AG08395 (cell line): ENCODE measurements around the gene MLC1.
A peak's percentile ranks its signal among the peaks of the same experiment; 100 is the strongest.

Experiments used
- DNase-seq: peaks from one replicate; pipeline ENCODE4 v3.0.0; 2012; ENCODE audit warnings: mixed read lengths, low spot score

MLC1 gene

DNA sequence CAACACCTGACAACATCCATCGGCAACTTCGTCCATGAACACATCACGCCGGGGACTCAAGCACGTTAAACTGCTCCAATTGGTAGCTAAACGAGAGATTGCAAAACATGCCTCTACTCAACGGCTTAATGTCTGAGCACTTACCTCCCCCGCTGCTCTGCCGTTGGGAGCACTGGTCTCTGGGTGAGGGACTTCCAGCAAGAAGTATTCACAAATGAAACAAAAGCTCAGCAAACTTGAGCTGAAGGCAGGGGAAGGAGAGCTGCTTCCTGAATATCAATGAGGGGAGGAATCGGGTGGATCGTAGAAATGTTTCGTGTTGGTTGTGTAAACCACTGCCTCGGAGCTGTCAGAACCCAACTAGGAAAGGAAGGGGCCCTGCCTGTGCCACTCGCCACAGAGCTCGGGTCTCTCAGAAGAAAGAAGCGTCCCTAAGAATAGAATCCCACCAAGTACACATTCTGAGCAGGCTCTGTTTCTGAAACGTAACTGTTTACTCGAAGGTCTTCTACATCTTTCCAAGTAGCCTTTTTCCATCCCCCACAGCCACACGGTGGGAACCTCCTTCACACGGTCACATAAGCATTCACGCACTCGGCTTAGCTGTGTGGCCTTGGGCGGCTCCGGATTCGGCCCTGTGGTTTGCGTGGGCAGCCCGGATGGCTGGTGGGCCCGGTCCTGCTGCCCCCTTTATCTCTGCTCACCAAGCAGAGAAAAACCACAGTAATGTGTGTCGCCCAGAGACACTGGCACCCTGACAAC lies at the start of gene MLC1:
Gene MLC1 (minus strand): TSS at position 216 of the 762 bp plus-strand sequence. CDS start 524 bp downstream, outside the sequence.
- DNase-seq, result no peak

- DNase-seq, result no peak
Measured at GRCh38 chr22:50134481-50134880, 49.3 kb upstream of the MLC1 start.

DNA sequence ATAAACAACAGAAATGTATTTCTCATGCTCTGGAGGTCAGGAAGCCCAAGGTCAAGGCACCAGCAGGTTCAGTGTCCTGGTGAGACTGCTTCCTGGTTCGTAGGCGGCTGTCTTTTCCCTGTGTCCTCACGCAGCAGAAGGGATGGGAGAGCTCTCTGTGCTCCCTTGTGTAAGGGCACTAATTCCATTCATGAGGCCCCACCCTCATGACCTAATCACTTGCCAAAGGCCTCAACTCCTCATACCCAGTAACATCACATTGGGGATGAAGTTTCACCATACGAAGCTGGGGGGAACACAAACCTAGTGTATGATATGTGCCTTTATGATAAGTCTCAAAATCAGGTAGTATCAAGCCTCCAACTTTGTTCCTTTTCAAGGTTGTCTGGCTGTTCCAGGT lies 46.7 kb upstream of the MLC1 start:
- no peak for DNase-seq

- DNase-seq, result no peak
Measured at GRCh38 chr22:50129121-50129736, 44.0 kb upstream of the MLC1 start.

- no peak for DNase-seq
Measured at GRCh38 chr22:50125029-50125428, 39.8 kb upstream of the MLC1 start.

GRCh38 chr22:50123119-50123518 lies 37.9 kb upstream of the MLC1 start:
- no peak for DNase-seq

DNA sequence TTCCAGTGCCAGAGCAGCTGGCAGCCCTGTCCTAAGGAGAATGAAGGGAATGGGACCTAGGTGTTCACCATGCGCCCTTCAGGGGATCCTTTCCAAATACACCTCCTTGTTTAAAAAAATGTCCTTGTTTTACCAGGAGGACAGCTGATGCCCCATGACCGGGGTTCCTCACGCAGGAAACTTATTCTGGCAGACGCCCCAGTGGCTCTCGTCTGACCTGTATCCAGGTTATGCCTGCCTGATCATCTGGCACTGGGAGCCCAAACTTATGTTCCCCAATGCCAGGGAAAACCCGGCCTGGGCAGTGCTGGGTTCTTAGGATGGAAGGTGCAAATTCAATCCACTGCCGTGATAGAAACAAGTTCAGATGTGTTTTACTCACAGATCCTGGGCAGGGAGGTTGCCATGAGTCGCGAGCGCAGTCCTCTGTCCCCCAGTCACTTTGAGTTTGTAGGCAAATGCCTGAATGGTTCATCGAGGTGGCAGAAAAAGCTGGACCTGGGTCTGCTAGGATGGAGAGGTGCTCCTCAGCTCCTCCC lies 36.0 kb upstream of the MLC1 start:
- DNase-seq, result no peak

DNA sequence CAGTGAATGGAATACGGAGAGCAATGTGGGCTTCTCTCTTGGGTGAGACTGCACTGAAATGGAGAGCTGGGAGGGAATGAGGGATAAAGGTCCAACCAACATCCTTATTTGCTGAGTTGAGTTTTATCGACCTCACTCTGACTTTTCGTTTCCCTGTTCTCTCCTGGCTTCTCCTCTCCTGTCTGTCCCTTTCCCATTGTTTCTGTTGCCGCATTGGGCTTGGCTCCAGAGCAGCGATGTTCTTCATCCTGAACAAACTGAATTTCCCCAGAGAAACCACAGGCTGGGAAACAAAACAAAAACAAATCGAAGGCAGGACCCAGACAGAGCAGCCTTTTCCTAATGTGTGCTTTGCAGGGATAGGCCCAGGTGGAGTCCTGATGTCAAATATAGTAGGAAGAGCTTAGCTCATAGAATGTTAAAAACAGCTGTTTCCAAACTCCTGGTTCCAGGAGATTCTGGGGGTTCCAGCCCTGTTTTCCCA lies 34.6 kb upstream of the MLC1 start:
- DNase-seq, result peak; percentile 15

DNA sequence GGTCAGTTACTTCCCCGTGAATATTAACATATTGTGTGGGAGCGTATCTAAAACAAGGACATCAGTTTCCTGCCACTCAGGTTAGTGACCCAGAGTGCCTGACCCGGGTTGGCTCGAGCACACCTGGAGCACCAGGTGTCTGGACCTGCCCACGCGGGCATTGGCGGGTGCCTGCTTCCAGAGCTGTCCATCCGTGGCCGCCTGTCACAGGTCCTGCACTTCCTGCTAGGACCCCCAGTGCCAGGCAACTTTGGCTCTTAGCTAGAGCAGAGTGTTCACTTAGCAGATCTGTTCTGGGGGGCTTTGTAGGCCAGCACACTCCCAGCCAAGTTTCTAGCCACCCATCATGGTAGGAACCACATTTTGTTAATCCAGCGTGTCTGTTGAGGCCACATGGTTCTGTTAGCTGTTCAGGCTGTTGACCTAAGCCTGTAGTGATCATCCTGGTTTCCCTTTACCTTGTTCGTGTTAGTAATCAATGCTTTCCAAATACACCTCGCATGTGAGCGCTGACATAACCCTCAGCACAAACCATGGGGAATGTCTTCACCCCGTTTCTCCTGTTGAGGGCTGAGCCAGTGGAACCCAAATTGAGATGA lies 34.0 kb upstream of the MLC1 start:
- no peak for DNase-seq

DNA sequence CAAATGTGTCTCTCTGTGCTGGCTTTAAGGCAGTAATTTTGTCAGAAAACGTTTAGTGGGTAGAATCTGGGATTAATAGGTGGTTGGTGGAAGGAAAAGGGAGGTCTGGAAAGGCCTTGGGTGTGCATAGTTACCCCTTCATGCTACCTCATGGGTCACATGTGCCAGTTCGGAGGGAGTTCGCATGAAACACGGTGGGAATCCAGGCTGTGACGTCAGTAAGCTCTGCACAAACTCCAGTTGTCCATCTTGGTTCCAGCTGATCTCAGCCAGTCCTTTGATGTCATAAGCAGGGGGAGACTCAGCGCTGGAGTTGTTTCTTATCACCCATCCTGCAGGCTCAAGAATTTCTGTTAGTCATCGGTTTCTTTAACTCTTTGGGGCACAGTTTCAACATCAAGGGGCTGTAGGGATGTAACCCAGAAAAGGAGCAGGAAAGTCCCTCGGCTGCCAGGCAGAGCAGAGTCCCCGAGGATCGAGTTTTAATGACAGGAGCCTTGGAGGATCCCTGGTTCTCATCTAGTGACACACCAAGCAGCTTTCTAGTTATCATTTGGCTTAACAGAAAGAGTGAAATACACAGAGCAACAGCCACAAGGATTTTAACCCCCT lies 33.4 kb upstream of the MLC1 start:
- DNase-seq, result peak; percentile 69

- no peak for DNase-seq
Measured at GRCh38 chr22:50118129-50118528, 32.9 kb upstream of the MLC1 start.

DNA sequence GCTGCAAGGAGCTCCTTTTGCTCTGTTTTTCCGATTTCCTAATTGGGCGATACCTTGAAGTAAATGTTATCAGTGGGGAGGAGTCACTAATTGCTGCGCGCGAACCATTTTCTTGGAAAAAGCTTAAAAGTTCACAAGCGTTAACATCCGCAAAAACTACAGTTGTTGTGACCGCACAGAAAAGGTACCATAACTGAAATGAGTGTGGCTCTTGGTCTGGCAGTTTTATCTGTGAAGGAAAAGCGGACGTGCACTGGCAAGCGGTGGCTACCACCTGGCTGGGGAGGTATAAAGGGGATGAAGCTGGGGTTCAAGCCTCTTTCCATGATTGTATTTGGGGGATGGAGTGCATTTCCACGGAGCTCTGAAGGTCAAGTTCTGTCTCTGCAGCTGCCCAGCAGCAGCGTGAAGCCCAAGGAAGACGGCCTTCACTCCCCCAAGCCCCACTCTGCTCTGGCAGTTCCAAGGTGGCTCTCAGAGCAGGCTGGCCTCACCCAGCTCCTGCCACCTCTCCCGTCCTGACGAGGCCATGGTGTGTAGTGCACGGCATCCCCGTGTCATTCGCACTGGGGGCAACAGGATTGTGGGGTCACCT lies 32.0 kb upstream of the MLC1 start:
- DNase-seq, result no peak

DNA sequence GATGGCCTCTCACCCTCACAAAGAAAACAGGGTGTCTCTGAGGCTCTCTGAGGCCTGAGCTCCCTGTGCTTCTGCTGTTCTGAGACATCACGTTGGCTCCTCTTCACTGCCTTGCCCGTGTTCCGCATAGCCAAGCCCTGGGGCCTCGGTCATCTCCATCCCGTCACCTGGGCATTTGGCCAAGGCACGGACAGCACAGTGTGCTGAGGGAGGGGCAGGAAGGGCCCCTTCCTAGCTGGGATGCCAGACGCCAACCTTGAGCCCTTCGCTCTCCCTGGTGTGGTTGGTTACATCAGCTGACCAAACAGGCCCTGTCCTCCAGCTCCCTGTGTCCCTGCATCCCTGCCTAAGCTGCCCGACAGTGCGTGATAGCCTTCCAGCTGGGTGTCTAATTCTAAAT lies 30.5 kb upstream of the MLC1 start:
- no peak for DNase-seq

DNA sequence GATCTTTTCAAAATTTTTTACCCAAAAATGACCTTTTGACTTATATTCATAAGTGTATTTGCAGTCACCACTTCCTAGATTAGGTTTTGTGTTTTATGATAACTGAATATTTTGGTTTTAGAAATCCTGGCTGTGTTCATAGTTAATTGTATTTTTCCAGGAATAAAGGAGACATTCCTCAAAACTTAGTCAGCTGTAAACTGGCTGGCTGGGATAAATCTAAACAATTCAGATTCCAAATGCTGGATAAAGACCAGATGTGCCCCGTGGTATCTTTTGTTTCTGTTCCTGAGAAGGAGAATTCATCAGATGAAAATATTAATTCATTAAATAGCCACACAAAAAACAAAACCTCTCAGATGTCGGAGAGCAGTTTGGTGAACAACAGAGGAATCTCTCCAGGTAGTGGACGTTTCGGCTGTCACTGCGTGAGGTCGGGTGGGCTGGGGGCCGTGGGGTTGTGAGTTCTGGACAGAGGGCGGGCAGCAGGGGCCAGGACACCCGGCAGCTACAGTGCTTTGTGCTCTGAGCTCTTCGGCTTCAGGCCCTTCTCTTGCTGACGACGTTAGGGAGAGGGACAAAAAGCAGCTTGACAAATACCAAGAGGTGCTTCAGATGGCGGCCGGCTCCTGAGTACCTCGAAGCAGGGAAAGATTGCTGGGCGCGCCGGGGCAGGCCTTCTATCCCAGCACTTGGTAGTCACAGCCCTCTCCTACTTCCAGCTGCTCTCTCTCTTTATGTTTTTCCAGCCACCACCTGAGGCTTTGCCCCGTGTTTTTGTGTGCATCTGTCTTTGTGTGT lies 29.2 kb upstream of the MLC1 start:
- peak; percentile 82 for DNase-seq

DNA sequence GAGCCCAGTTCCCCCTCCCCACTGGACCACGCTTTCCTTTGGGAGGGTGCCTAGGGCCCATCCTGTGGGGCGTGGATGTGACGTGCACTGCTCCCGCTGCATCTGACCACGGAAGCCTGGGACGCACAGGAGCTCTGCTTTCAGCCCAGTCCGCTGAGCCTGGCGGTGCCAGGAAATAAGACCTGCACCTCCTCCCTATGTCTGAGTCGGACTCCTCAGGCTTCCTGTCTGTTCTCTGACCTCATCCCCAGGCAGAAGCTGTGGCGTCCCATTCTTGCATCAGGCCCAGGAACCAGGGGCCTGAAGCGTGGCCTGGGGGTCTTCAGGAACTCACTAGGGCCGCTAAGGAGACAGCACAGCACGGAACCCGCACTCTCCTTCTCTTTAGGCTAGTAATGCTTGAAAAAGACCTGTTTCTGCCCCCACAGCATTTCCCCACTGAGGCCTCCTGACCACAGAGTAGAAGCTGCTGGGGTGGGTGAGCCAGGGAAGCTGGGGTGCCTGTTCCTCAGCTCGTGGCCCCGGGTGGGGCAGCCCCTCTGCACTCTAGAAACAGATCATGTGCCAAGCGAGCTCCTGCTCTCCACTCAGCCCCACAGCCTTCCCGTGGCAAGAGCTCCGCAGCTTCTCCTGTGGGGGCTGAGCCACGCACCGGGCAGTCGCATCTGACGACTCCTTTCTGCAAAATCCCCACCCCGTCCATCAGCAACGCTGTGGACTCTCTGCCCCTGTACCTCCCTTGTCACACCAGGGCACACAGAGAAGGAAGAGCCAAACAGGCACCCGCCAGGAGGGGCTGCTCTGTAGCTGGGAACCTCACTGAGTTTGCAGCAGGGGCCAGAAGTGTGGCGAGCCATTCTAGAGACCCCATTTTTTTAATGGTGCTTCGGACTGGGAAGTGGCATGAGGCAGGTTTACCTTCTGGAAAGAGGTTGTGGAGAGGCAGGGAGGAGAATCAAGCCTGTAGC lies 27.2 kb upstream of the MLC1 start:
- peak; percentile 45 for DNase-seq

DNA sequence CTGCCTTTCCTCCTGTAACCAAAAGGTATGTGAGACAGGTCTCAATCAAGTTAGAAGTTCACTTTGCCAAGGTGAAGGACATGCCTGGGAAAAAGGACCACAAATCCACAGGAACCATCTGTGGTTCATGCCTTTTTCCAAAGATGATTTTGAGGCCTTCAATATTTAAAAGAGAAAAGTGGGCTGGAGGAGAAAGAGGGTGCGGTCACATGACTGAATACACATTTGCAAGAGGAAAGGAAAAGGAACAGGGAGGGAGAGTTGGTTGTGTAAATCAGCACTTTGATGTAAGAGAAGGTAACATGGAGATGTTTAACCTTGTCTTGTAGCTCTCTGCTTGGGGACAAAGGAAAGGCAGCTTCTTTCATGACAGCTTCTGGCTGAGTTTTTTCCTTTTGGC lies 25.8 kb upstream of the MLC1 start:
- DNase-seq, result no peak

DNA sequence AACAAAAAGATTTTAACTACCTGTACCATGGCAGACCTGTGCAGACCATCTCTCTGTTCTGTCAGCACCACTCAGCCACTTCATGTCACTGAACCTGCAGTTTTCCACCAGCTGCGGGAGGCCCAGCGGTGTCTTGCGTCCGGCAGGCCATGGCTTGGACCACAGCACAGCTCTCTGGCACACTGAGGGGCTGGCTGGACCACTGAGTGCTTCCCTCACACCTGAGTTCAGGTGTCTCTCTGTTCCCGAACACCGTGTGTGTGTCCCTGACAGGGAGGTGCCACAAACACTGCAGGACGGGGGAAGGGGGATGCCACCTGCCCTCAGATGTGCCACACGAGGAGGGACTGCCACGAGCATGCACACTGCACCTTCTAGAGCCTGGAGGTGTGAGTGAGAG lies 22.3 kb upstream of the MLC1 start:
- DNase-seq, result no peak

- no peak for DNase-seq
Measured at GRCh38 chr22:50105208-50106100, 20.2 kb upstream of the MLC1 start.

- no peak for DNase-seq
Measured at GRCh38 chr22:50104141-50104544, 18.9 kb upstream of the MLC1 start.
